H1 (cell line): ENCODE measurements around the gene RPL41. TPM values are rescaled to one million over a fixed set of nuclear protein-coding genes. Genes with fewer than 3 reads are reported as not detected.

Experiments used
- ATF2 ChIP-seq: IDR thresholded peaks from 2 replicates; pipeline ENCODE4 v1.6.1; 2012; ENCODE audit warnings: low read length, inconsistent platforms
- BRCA1 ChIP-seq: IDR thresholded peaks from 2 replicates; pipeline ENCODE4 v1.6.1; 2012; ENCODE audit warnings: low read depth, low read length, improper control_type of control experiment
- CHD2 ChIP-seq: IDR thresholded peaks from 2 replicates; pipeline ENCODE4 v1.6.1; 2012; ENCODE audit warnings: low read length, improper control_type of control experiment
- EZH2 ChIP-seq: fragments of 200-600 bp; sonication (generic); IDR thresholded peaks from 2 replicates; pipeline ENCODE4 v1.7.1; 2012; ENCODE audit warnings: low read depth, mild to moderate bottlenecking, moderate library complexity, low read length, inconsistent platforms; ENCODE audit not compliant: severe bottlenecking
- GABPA ChIP-seq: IDR thresholded peaks from 2 replicates; pipeline ENCODE4 v1.6.1; 2011; ENCODE audit warnings: mild to moderate bottlenecking, low read length, moderate library complexity, borderline replicate concordance; ENCODE audit not compliant: insufficient read depth
- HDAC2 ChIP-seq, 2 experiments: fragments of 300-600 bp in 1 of 2; sonication (generic) in 1 of 2; IDR thresholded peaks; 2 replicates each; pipeline ENCODE4 v1.6.1; 2011 to 2012; ENCODE audit warnings: low read depth in 2 of 2, low read length in 2 of 2, mild to moderate bottlenecking in 2 of 2, moderate library complexity in 2 of 2, borderline replicate concordance in 1 of 2, inconsistent platforms in 1 of 2
- KDM1A ChIP-seq: fragments of 200-600, 300-600 bp; sonication (generic); IDR thresholded peaks from 2 replicates; pipeline ENCODE4 v1.7.1; 2016; ENCODE audit warnings: mild to moderate bottlenecking, low read length, borderline replicate concordance
- KDM4A ChIP-seq: IDR thresholded peaks from one replicate; pipeline ENCODE4 v1.7.1; 2012; ENCODE audit warnings: low read depth, mild to moderate bottlenecking, moderate library complexity, low read length, inconsistent platforms; ENCODE audit not compliant: severe bottlenecking
- KDM5A ChIP-seq: fragments of 200-600 bp; IDR thresholded peaks from 2 replicates; pipeline ENCODE4 v1.7.1; 2012; ENCODE audit warnings: mild to moderate bottlenecking, low read length, inconsistent platforms, mixed read lengths
- MAFK ChIP-seq: IDR thresholded peaks from 2 replicates; pipeline ENCODE4 v1.6.1; 2012; ENCODE audit warnings: low read depth, mild to moderate bottlenecking, improper control_type of control experiment, low read length
- NANOG ChIP-seq: IDR thresholded peaks from 2 replicates; pipeline ENCODE4 v1.6.1; 2011; ENCODE audit warnings: low read length, low read depth, mild to moderate bottlenecking, inconsistent platforms; ENCODE audit not compliant: insufficient read depth, poor library complexity, severe bottlenecking
- POLR2AphosphoS5 ChIP-seq: IDR thresholded peaks from 2 replicates; pipeline ENCODE4 v1.6.1; 2011; ENCODE audit warnings: low read depth, low read length
- RBBP5 ChIP-seq: IDR thresholded peaks from 2 replicates; pipeline ENCODE4 v1.7.1; 2012; ENCODE audit warnings: low read depth, mild to moderate bottlenecking, inconsistent platforms, low read length, moderate library complexity, borderline replicate concordance
- RXRA ChIP-seq: IDR thresholded peaks from 2 replicates; pipeline ENCODE4 v1.6.1; 2011; ENCODE audit warnings: low read depth, mild to moderate bottlenecking, low read length, moderate library complexity; ENCODE audit not compliant: insufficient read depth
- SP1 ChIP-seq: IDR thresholded peaks from 2 replicates; pipeline ENCODE4 v1.6.1; 2011; ENCODE audit warnings: low read depth, low read length
- SUZ12 ChIP-seq: fragments of 200-600 bp; sonication (generic); IDR thresholded peaks from 2 replicates; pipeline ENCODE4 v1.6.1; 2012; ENCODE audit warnings: mild to moderate bottlenecking, inconsistent platforms, low read length, moderate library complexity, mixed read lengths
- TAF7 ChIP-seq: optimal IDR thresholded peaks from 2 replicates; pipeline ENCODE3; 2011; ENCODE audit warnings: low read depth, mild to moderate bottlenecking, inconsistent platforms, low read length, moderate library complexity, borderline replicate concordance
- TBP ChIP-seq: IDR thresholded peaks from 2 replicates; pipeline ENCODE4 v1.6.1; 2011; ENCODE audit warnings: low read depth, low read length, improper control_type of control experiment
- TEAD4 ChIP-seq: IDR thresholded peaks from 2 replicates; pipeline ENCODE4 v1.6.1; 2012; ENCODE audit warnings: low read depth, low read length, inconsistent platforms, mixed read lengths
- ZNF274 ChIP-seq: IDR thresholded peaks from 2 replicates; pipeline ENCODE4 v1.7.0; 2012; ENCODE audit warnings: low read length, borderline replicate concordance; ENCODE audit errors: extremely low read depth
- polyA plus RNA-seq, 7 experiments: library from polyadenylated mRNA; depleted of rRNA in 3 of 7; stranded (reverse) in 5 of 7; unstranded in 2 of 7; fragments of >200 nt in 5 of 7; fragments of 200-250 nt in 2 of 7; gene quantifications; 1 replicate in 5 of 7; 2 replicates in 1 of 7; 4 replicates in 1 of 7; pipeline versions ENCODE4 v1.2.1 to v1.2.3, GENCODE V29; 2011 to 2013; ENCODE audit warnings: missing spikeins in 2 of 7, mixed read lengths in 2 of 7
- total RNA-seq: library from RNA; stranded (reverse); fragmentation: NEBNext Ultra II Directional; extraction: Animal tissue kit (Norgen Biotek cat#: 25700); gene quantifications from 2 replicates; pipeline ENCODE4 v1.2.1, GENCODE V29; 2021
- TF ChIP-seq, protein P1 (sequence below): IDR thresholded peaks from 2 replicates; pipeline ENCODE4 v1.6.1; 2012; ENCODE audit warnings: inconsistent platforms

Gene RPL41
- total and polyA plus RNA-seq, 2 of the 8 experiments (the other 6 are each of a cell fraction or from before 2014, with no cell fraction given): 4,440 to 16,488 TPM

DNA sequence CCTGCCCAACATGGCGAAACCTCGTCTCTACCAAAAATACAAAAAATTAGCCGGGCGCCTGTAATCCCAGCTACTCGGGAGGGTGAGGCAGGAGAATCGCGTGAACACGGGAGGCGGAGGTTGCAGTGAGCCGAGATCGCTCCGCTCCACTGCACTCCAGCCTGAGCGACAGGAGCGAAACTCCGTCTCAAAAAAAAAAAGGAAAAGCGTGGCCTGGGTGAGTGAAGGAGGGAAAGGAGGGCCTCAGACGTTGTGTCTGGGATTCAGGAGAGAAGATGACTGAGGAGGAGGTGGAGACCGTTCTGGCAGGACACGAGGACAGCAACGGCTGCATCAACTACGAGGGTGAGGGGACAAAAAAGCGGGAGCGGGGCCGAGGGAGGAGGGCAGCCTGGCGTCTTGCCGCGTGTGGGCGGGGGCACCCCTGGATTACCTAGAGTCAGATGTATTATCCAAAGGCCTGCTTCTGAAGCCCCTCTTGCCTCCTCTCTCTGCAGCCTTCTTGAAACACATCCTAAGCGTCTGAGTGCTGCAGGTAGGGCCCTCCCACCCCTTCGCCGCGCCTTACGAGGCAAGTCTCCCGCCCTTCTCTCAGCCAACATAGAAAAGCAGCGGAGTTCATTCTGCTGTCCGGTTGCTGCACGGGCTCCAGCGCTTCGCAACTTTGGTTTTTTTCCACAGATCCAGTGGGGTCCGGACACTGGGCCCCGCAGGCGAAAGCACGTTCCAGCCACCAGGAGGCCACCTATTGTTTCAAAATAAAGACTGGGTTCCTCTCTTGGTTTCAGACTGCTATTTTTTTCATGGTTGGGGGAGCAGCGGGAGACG lies 41.0 kb downstream of the RPL41 start (continued):
- TF ChIP-seq MAFK (no peak), TEAD4 (peak; percentile 96), KDM5A (no peak), KDM4A (no peak), POLR2AphosphoS5 (no peak), SP1 (peak; percentile 65; the same call in 1 of the 2 replicates), ZNF274 (no peak), RXRA (no peak), GABPA (no peak), BRCA1 (no peak), CHD2 (no peak), NANOG (no peak), KDM1A (no peak), HDAC2 (IDR thresholded peaks at IDR 0.05; ENCODE audit: borderline replicate concordance in 1 of 2, low read depth in 2 of 2, low read length in 2 of 2) (0 out of 4 replicates have a peak, but pooled peaks of 1 of the 2 experiments have one; percentile 41), EZH2 (no peak), SUZ12 (no peak), ATF2 (no peak), RBBP5 (no peak; the same call in 1 of the 2 replicates), TAF7 (peak; percentile 44), TBP (0 out of 2 replicates have a peak, but pooled peaks have one; percentile 52)
- TF ChIP-seq, protein P1, sequence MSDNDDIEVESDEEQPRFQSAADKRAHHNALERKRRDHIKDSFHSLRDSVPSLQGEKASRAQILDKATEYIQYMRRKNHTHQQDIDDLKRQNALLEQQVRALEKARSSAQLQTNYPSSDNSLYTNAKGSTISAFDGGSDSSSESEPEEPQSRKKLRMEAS: peak; percentile 83
